Measurements from ENCODE around the gene TREH. TPM values are rescaled to one million over a fixed set of nuclear protein-coding genes. Genes with fewer than 3 reads are reported as not detected.

The TREH gene
- polyA plus RNA-seq, 5 donors: 0.08 to 0.35 (median 0.16) TPM

DNA sequence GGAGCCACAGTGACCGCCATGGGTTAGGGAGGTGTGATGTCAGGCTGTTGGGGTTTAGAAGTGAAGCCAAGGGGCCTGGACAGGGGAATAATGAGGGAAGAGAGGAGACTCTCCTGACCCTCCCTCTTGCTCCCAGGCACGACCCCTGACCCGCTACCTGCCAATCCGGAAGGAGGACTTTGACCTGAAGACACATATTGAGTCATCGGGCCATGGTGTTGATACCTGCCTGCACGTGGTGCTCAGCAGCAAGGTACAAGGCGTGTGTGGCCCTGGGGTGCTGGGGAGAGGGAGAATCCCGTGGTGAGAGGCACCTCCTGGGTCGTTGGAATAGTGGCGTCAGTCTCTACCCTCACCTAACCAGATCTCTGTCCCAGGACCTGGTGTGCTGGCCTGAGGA, 29.5 kb downstream of the TREH start:
- DNase-seq: no peak

GRCh38 chr11:118648291-118648690, 31.2 kb downstream of the TREH start:
- DNase-seq: no peak

GRCh38 chr11:118646393-118646792, 33.1 kb downstream of the TREH start:
- no peak for DNase-seq

DNA sequence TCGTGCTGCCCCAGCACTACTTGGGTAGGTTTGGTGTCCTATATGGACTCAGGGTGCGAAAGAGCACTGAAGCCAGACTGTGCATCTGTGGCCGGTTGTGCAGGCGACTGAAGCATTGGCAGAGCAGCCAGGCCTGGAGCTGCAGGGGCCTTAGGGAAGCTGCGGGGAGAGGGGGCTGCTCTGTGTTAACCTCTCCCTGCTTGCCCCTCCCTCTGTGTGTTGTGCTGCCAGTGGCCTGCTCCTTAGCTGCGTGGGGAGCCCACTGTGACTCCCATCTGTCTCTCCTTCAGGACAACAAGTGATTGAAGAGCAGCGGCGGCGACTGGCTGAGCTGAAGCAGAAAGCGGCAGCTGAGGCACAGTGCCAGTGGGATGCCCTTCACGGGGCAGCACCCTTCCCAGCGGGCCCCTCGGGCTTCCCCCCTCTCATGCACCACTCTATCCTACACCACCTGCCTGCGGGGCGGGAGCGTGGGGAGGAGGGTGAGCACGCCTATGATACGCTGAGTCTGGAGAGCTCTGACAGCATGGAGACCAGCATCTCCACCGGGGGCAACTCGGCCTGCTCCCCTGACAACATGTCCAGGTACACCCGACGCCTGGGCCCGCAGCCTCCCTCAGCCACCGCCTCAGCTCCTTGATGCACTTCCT, 34.3 kb downstream of the TREH start:
- no peak for DNase-seq

DNA sequence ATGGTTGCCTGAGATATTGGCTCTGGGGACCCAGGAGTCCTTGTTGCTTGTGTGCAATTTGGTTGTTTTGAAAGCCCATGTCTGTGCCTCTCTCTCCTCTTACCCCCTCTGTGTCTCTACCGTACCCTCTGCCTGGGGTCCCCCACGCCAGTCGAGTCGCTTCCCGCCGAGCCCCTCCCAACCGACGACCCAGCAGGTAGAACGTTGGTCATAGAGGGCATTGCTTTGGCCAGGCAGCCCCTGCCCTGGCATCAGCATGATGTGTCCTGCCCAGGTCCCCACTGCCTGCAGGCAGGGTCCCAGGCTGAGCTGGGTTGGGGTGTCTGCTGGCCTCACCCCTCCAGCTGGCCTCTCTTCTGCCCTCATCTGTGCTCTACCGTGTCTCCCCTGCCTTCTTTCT, 35.0 kb downstream of the TREH start:
- DNase-seq: no peak

DNA sequence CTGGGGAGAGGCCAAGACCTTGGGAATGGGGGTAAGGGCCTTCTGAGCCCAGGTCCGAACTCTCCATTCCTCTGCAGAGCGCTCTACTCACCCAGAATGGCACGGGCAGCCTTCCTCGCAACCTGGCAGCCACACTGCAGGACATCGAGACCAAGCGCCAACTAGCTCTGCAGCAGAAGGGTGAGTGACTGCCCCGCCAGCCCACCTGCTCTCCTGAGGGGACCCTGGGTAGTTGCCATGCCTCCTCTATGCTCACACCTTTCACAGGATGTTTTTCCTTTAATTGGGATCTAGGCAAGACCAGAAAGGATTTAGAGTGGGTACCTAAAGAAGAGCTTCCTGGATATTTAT, 35.5 kb downstream of the TREH start:
- DNase-seq: no peak

DNA sequence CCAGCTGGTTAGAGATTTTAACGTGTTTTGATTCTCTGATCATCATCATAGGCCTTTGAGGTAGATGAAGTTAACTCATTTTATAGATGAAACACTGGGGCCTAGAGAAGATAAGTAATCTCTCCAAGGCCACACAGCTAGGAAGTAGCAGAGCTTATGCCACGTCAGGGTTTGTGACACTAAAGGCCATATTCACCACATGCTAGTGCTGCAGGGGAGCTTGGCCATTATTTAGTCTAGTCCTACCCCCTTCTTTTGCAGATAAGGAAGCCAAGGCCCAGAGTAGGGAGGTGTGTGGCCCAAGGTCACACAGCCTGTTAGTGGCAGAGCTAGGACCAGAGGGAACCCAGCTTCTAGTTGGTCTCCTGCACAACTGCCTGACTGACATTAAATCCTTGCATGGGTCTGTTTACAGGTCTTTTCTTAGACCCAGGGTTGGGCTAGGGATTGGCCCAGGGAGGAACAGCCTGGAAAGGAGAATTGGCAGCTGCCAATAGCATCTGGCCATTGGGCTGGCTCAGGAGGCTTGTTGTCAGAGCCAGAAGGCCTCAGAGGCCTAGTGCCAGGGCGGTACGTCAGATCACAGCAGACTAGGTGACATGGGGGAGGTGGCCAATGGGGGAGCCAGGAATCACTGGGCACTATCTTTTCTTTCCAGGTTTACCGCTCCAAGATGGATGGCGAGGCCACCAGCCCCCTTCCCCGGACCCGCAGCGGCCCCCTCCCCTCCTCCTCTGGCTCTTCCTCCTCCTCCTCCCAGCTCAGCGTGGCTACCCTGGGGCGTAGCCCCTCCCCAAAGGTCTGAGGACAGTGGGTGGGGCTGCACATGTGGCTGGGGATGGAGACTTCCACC, 36.1 kb downstream of the TREH start:
- DNase-seq: no peak

- no peak for DNase-seq
Observed at GRCh38 chr11:118641397-118642019, 37.9 kb downstream of the TREH start.

DNA sequence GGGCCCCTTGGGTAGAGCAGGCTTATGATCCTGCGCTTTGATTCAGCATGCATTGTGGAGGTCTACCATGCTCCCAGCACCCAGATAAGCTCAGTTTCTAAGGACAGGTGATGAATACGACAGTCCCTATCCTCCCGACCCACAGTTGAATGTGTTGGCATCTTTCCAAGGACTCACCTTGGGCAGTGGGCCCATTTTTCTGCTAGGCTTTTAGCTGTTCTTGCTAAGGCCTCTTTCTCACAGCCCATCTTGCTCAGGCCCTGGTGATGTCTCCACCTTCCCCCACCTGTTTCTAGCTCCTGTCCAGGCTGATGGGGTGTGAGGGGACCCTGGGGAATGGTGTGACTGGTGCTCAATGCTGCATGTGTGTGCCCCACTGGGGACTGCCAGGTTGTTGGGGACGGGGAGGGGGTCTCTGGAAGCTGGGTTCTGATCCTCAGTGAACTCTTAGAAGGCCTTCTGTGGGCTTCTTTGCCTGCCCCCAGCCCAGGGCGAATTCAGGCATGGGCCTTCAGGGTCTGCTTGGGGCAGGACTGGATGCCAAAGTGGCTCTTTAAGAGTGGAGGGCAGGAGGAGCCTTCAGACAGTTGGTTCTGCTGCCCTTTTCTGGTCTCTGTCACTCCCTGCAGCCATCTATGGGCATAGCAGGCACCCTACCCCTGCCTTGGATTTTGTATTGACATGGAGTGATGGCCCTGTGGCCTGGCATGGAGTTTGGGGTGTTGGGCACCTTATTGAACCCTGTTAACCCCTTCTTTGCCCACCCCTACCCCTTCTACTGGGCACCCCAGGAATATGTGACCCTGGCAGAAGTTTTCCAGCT, 38.9 kb downstream of the TREH start:
- no peak for DNase-seq

- no peak for DNase-seq
Observed at GRCh38 chr11:118639899-118640298, 39.6 kb downstream of the TREH start.

- DNase-seq: no peak
Observed at GRCh38 chr11:118638726-118639125, 40.7 kb downstream of the TREH start.

GRCh38 chr11:118636569-118637290, 42.7 kb downstream of the TREH start:
- DNase-seq: no peak

DNA sequence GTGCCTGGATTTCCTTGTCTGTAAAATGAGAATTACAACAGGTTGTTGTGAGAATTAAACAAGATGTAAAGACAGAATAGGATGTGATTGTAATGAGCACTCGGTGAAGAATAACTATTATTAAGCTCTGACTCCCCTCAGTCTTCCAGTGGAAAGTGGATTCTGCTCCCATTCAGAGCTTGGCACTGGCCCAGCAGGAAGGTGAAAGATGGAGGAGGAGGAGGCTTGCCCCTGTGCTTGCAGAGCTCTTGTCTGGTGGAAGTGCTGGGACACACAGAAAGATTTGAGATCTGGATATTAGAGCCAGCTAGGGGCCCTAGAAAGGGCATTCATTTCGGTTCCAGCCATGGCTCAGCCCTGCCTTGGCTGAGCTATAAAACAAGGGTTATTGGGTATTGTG, 43.8 kb downstream of the TREH start:
- DNase-seq: no peak

DNA sequence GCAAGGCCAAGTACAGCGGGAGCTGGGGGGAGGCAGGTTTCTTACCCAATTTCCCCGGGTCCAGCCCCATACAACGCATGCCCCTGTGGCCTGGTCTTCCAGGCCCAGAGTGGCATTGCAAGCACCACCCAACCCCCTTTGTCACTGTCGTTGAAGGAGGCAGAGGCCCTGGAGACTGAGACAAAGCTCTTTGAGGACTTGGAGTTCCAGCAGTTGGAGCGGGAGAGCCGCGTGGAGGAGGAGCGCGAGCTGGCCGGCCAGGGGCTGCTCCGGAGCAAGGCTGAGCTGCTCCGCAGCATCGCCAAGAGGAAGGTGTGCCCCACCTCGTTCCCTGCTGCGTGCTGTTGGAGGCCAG, 44.2 kb downstream of the TREH start:
- DNase-seq: no peak

GRCh38 chr11:118634431-118635236, 44.8 kb downstream of the TREH start:
- DNase-seq: peak; percentile 87 to 89

- no peak for DNase-seq
Observed at GRCh38 chr11:118633979-118634378, 45.5 kb downstream of the TREH start.

DNA sequence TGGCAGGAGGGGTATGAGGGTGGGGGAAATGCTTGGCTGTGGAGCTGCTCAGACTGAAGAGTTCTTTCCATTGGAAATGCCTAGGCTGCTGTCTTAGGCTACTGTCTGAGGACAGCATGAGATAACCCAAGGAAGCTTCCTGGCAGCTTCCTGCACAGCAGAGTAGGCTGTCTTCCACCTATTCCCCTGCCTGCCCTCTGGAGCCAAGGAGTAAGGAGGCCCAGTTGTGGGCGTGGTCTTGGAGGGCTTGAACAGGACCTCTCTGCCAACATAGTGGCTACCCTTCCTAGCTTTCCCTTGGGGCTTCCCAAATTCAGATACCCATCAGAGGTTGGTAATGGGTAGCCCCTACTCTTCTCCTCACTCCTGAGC, 46.1 kb downstream of the TREH start:
- DNase-seq: no peak

DNA sequence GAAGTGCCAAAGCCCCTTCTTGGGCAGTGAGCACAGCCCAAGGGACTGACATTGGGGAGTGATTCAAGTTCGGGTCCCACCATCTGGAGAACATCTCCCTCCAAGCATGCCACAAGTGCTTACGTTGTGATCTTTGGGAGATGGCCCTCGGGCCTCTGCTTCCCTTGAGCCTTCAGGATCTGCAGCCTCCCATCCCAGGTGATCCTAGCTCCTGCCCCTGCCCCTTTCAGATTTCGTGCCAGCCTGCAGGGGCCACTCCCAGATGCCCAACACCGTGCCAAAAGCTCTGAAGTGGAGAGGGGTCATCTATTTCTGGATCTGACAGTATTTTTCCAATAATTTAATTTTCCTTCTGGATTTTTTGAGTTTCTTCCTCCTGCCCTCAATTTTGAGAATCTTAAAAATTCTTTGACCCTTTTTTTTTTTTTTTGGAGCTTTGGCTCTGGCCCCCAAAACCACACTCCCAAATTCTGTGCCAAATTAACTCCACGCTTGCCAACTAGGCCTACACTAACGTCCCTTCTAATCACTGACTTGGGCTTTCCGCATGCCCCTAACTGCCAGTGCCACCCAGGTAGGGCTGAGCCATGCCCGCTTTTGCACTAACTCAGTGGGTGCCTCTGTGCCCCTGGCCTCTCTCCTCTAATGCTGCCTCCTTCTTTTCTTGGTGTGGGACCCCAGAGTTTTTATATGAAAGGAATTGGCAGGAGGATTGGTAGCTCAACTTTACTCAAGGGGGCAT, 46.7 kb downstream of the TREH start:
- DNase-seq: no peak

GRCh38 chr11:118631142-118631909, 48.1 kb downstream of the TREH start:
- DNase-seq: no peak

Measured in right lung (tissue), 5 donors.